ENCODE measurements around the gene ZEB1.
"Not testable (repeated sequence)": the region's sequence is repeated elsewhere in the genome, so short reads cannot be mapped to it uniquely, and the experiment has no call there.

Gene ZEB1

GRCh38 chr10:31397852-31398251 is 78.8 kb downstream of the ZEB1 start:
- ChIA-PET POLR2A (interaction anchor here (0.6 kb wide), 1 partner anchor 58 kb away, joined by 3 read pairs; no protein-coding TSS in a partner anchor), CTCF (no interaction called here)
- TF ChIP-seq, protein P1, sequence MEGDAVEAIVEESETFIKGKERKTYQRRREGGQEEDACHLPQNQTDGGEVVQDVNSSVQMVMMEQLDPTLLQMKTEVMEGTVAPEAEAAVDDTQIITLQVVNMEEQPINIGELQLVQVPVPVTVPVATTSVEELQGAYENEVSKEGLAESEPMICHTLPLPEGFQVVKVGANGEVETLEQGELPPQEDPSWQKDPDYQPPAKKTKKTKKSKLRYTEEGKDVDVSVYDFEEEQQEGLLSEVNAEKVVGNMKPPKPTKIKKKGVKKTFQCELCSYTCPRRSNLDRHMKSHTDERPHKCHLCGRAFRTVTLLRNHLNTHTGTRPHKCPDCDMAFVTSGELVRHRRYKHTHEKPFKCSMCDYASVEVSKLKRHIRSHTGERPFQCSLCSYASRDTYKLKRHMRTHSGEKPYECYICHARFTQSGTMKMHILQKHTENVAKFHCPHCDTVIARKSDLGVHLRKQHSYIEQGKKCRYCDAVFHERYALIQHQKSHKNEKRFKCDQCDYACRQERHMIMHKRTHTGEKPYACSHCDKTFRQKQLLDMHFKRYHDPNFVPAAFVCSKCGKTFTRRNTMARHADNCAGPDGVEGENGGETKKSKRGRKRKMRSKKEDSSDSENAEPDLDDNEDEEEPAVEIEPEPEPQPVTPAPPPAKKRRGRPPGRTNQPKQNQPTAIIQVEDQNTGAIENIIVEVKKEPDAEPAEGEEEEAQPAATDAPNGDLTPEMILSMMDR (IDR thresholded peaks at IDR 0.05; ENCODE audit: insufficient read depth, low read length, missing control alignments), result no peak
- no peak overlapping the region for H3K4me3 ChIP-seq (ENCODE audit: low read depth, low read length)
- no peak for DNase-seq (ENCODE audit: low read depth, low spot score)

DNA sequence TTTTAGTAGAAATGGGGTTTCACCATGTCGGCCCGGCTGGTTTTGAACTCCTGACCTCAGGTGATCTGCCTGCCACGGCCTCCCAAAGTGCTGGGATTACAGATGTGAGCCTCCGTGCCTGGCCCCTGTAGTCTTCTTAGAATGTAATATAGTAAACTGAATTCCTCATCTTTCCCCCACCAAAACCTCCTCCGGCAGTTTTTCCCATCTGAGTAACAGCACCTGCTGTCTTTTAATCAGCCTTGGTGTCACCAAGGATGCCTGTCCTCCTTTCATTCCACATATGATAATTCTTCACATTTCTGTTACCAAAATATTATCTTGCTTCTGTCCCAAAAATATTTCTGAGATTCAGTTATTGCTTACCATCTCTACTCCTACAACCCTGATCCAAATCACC is 80.2 kb downstream of the ZEB1 start:
- no peak for DNase-seq (ENCODE audit: low read depth, low spot score)
- TF ChIP-seq, protein P1 (IDR thresholded peaks at IDR 0.05; ENCODE audit: insufficient read depth, low read length, missing control alignments), result no peak
- CTCF ChIA-PET, result no interaction called here
- no peak overlapping the region for H3K4me3 ChIP-seq (ENCODE audit: low read depth, low read length)
- POLR2A ChIA-PET, result no interaction called here

GRCh38 chr10:31399631-31400030 is 80.6 kb downstream of the ZEB1 start:
- CTCF ChIA-PET, result no interaction called here
- POLR2A ChIA-PET, result no interaction called here
- DNase-seq (ENCODE audit: low read depth, low spot score), result no peak
- H3K4me3 ChIP-seq (ENCODE audit: low read depth, low read length), result no peak overlapping the region
- TF ChIP-seq, protein P1 (IDR thresholded peaks at IDR 0.05; ENCODE audit: insufficient read depth, low read length, missing control alignments), result no peak

DNA sequence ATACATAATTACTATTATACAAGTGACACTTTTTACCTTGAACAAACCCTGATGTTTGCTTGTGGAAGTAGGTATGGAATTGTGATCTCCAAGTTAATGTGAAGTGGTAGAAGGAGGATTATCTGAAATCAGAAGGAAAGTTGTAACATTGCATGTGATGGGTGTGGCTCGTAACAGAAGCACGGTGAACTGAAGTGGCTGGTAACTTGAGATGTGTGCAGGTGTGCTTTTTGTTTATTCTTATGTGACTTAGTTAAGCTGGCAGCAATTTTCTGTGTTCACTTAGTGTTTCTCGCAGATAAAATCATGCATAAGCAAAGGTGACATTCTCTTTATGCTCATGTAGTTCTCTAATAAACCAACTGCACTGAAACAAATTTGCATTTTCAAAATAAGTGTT is 82.3 kb downstream of the ZEB1 start:
- no peak for DNase-seq (ENCODE audit: low read depth, low spot score)
- ChIA-PET CTCF (no interaction called here), POLR2A (no interaction called here)
- TF ChIP-seq, protein P1 (IDR thresholded peaks at IDR 0.05; ENCODE audit: insufficient read depth, low read length, missing control alignments), result no peak
- H3K4me3 ChIP-seq (ENCODE audit: low read depth, low read length), result no peak overlapping the region

DNA sequence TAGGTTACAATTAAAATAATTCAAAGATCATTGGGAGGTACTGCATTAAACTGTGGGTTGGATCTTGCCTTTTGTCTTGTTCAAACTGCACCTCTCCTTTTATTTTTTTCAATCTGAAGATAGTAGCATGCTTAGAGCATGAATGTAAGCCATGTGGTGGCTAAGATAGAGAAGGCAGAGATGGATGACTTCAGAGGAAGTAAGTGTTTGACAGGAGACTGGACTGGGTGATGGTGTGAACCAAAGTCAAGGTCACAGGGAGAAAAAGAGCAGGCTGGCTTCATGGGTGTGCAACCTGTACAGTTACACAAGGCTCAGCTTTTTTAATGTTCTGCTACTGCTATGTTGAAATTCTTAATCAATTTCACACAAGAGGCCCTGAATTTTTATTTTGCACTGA is 85.6 kb downstream of the ZEB1 start:
- H3K4me3 ChIP-seq (ENCODE audit: low read depth, low read length), result no peak overlapping the region
- POLR2A ChIA-PET, result no interaction called here
- DNase-seq (ENCODE audit: low read depth, low spot score), result no peak
- TF ChIP-seq, protein P1 (IDR thresholded peaks at IDR 0.05; ENCODE audit: insufficient read depth, low read length, missing control alignments), result no peak
- CTCF ChIA-PET, result no interaction called here

DNA sequence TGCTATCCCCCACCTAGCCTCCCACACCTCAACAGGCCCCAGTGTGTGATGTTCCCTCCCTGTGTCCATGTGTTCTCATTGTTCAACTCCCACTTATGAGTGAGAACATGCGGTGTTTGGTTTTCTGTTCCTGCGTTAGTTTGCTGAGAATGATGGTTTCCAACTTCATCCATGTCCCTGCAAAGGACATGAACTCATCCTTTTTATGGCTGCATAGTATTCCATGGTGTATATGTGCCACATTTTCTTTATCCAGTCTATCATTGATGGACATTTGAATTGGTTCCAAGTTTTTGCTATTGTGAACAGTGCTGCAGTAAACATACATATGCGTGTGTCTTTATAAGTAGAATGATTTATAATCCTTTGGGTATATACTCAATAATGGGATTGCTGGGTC is 86.8 kb downstream of the ZEB1 start:
- CTCF ChIA-PET, POLR2A ChIA-PET: not testable (repeated sequence)

GRCh38 chr10:31412397-31412796 is 93.4 kb downstream of the ZEB1 start:
- POLR2A ChIA-PET; DNase-seq (ENCODE audit: low read depth, low spot score); H3K4me3 ChIP-seq (ENCODE audit: low read depth, low read length); CTCF ChIA-PET: not testable (repeated sequence)

More for the DNA sequence above, 86.8 kb downstream of the ZEB1 start:
- DNase-seq (ENCODE audit: low read depth, low spot score); H3K4me3 ChIP-seq (ENCODE audit: low read depth, low read length): not testable (repeated sequence)
